ENCODE measurements around the gene CDK14.

- TF ChIP-seq USF1 (IDR thresholded peaks at IDR 0.05), result no peak
- no peak for TF ChIP-seq EP300 (IDR thresholded peaks at IDR 0.05; ENCODE audit: borderline replicate concordance)
- TF ChIP-seq YY1 (IDR thresholded peaks at IDR 0.05; ENCODE audit: low read depth), result no peak
- TF ChIP-seq TAF1 (IDR thresholded peaks at IDR 0.05; ENCODE audit: low read depth), result no peak
- no peak for TF ChIP-seq REST (IDR thresholded peaks at IDR 0.05; ENCODE audit: low read depth)
- TF ChIP-seq CREB1 (IDR thresholded peaks at IDR 0.05; ENCODE audit: low read depth), result no peak
- no peak for TF ChIP-seq EGR1 (IDR thresholded peaks at IDR 0.05)
- no peak for TF ChIP-seq RAD21 (IDR thresholded peaks at IDR 0.05; ENCODE audit: low read depth)
- TF ChIP-seq MAX (IDR thresholded peaks at IDR 0.05), result no peak
- no peak for TF ChIP-seq TEAD4 (IDR thresholded peaks at IDR 0.05)
- TF ChIP-seq TCF12 (IDR thresholded peaks at IDR 0.05; ENCODE audit: low read depth), result no peak
Observed at GRCh38 chr7:90917539-90917938, 321.4 kb downstream of the CDK14 start.
